HG03521 (cell line): ENCODE measurements around the gene HAO2.
"Not testable (repeated sequence)": the region's sequence is repeated elsewhere in the genome, so short reads cannot be mapped to it uniquely, and the experiment has no call there.

Source experiments
- ATAC-seq: cut with Tn5 transposase; IDR thresholded peaks from one replicate; pipeline ENCODE4 v1.9.1; 2021; ENCODE audit warnings: mild to moderate bottlenecking, moderate library complexity; ENCODE audit not compliant: unreplicated experiment

HAO2 gene

GRCh38 chr1:119368554-119368953 lies at the start of gene HAO2:
Gene HAO2 (plus strand): TSS chr1:119368785. CDS start chr1:119381086, 12,301 bp downstream.
- ATAC-seq, result no peak

DNA sequence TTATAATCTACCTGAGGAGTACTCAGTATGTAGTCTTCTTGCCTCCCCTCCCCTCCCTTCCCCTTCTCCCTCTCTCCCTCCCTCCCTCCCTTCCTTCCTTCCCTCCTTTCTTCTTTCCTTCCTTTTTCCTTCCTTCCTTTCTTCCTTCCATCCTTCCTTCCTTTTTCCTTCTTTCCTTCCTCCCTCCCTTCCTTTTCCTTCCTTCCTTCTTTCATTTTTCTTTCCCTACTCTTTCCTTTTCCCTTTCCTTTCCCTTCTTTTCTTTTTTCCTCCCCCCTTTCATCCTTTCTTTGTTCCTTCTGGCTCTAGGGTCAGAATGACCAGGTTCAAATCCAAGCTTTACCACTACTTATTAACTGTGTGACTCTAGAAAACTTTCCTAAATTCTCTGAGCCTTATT lies 48.5 kb upstream of the HAO2 start:
- no peak for ATAC-seq

- ATAC-seq, result no peak
These were observed 46.7 kb upstream of the HAO2 start for GRCh38 chr1:119321666-119322419.

DNA sequence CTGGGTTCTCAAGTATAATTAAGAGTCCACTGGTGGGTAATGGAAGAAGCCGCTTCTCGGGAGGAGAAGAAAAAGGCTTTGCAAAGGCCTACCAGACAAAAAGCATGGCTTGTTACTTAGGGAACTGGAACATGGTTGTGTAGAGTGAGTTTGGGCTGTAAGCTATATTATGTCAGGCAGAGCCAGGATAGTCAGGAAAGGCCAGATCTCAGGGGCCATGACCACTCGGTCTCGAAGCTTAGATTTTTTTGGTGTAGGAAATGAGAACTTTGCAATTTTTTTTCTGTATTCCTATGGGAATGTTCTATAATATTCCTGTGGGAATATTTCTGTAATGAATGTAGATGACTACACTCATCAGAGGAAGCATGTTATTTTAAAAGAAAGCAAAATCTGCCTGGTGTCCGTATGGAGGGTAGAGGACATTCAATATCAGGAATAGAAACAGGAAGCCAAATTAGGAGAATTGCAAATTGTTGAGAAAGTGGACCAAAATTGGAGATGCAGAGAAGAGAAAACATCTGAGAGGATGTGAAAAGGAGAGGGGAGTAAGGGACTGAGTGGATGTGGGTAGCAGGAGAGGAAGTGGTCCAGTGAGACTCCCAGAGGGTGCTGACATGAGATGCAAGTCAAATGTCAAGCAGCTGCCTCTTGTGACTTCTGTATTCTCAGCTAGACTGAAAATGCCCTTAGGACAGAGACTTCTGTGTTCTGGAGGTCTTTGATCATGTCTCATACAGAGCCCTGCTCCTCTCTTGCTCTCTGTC lies 45.2 kb upstream of the HAO2 start:
- peak; percentile 88 for ATAC-seq

DNA sequence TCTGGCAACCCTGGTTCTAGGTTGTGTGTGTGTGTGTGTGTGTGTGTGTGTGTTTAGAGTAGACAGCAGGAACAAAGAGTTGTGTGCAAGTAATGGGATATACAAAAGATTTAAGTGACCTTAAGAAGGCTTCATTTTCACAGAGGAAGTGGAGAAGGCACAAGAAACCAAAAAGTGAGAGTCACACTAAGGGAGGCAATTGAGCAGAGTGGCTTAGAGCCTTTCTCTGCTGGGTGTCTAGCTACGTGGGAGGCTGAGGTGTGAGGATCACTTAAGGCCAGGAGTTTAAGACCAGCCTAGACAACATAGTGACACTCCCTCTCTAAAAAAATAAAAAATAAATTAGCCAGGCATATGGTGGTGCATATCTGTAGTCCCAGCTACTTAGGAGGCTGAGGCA lies 44.4 kb upstream of the HAO2 start:
- no peak for ATAC-seq

- no peak for ATAC-seq
These were observed 42.3 kb upstream of the HAO2 start for GRCh38 chr1:119326251-119326650.

DNA sequence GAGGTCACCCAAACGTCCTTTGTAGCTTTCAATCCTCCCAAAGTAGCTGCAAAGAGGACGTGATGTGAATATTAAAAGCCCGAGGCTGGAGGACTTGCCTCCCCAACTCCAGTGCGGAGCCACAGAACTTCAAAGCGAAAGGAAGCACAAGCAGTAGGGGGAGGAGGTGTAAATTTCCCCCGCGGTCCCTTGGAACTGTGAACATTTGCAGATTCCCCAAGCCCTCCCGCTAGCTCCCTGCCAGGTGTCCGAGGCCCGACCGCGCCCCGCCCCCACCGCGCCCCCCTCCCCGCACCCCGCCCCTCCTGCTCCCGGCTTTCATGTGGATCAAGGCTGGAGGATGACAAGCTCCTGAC lies 41.5 kb upstream of the HAO2 start:
- ATAC-seq, result no peak

DNA sequence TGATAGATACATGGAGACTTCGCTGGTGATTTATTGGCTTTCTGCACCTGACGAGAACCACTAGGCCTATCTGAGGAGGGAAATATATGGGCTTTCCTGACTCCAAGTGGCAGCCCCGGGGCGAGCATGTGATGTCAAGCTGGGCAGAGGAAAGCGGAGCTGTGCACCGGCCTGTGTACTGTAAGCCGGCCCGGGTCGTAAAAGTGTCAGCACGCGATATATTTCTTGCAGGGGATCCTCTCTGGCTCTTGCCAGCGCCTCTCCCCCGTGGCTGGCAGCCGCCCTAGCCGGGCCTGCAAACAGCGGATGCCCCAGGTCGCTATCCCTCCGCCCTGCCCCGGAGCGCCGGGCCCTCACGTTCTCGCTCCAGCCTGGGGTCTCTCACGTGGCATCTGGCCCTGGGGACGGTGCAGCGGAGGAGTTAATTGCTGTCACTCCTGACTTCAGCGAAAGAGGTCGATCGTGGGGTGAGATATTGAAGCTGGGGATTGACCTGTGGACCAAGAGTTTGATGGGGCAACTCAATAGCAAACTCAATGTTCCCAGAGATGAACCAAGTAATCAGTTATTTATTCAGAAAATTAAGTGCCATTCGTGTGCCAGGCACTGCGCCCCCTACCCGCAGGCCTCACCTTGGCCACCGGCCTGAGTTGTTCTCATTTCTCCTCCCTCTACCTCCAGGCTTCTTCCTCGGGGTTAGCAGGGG lies 41.0 kb upstream of the HAO2 start:
- no peak for ATAC-seq

DNA sequence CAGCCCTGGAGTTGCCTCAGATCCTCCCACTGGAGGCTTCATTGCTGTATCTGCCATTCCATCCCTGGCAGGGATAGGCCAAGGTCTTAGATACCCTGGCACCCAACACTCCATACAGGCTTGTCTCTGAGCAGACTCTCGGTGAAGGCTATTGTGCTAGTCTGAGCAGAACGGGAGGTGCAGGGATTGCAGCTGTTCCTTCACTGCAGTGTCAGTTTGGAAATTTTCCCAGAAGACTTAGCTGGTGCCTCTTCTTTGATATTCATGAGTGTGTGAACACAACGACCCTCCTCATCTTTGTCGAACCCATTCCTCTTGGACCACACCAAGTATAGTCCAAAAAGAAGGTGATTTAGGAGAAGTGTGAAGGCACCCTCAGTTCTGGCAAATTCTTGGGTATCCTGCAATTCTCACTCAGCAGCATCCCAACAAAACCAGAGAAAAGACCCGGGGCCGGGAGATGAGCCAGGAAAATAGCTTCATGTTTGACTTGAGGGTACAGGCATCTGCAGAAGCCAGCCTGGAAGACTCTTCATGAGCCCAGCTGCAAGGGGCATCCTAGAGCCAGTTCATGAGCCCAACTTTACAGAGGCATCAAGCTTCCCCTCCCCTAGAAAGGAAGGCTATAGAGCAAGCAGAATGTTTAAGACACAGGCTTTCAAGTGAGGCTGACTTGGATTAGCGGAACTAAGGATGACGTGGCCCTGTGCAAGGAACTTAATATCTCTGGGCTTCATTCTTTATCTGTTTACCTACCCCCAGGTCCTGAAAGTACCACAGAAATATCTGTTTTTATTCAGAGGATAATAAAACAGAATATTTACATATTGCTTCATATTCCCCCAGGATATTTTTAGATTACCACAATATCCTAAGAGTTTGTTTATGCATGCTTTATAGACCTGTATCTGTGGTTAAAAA lies 38.8 kb upstream of the HAO2 start:
- no peak for ATAC-seq

DNA sequence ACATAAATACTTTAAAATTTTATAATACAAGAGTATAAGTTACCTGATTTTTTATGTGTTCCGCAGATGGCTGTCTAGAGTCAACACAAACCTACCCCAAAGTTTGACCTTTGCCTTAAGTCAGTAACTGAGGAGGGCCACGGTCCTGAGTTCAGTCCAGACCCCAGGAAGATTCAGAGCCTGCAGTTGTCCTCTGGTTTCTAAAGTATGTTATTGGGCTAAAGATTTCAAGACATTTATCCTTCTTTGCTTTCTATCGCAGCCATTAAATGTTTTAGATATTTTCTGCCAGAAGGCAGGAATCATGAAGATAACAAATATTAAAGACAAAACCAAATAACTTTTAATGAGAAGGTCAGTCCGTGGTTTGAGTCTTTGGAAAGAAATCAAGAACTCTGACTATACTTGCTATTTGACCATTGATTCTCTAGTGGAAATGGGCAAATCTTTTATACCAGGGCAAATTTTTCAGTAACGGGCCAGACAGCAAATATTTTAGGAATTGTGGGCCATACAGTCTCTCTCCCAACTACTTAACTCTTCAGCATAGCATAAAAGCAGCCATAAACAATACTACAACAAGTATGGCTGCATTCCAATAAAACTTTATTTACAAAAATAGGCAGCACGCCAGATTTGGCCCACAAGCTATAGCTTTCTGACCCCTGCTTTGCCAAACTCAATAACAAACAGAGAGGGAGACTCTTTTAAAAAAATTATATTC lies 38.0 kb upstream of the HAO2 start:
- no peak for ATAC-seq

DNA sequence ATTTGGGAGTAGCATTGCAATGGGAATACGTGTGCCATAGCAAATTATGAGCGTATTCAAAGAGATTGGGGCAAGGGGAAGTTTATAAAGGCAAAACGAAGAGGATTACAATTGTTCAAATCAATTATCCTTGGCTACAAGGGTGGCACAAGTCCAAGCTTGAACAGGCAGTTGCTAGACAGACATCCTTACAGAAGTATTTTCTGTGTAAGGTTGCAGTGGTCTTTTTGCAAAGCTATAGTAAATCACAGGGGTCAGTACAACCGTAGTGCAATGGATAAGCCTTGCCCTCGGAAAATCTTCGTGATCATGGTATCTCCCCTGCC lies 37.4 kb upstream of the HAO2 start:
- no peak for ATAC-seq

- ATAC-seq, result no peak
These were observed 36.7 kb upstream of the HAO2 start for GRCh38 chr1:119331915-119332314.

GRCh38 chr1:119332622-119333021 lies 36.0 kb upstream of the HAO2 start:
- ATAC-seq, result no peak

- no peak for ATAC-seq
These were observed 35.3 kb upstream of the HAO2 start for GRCh38 chr1:119333163-119333896.

DNA sequence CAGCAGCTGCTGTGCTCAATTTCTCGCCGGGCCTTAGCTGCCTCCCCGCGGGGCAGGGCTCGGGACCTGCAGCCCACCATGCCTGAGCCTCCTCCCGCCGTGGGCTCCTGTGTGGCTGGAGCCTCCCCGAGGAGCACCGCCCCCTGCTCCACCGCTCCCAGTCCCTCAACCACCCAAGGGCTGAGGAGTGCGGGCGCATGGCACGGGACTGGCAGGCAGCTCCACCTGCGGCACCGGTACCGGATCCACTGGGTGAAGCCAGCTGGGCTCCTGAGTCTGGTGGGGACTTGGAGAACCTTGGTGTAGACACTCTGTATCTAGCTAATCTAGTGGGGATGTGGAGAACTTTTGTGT lies 34.7 kb upstream of the HAO2 start:
- ATAC-seq, result not testable (repeated sequence)

DNA sequence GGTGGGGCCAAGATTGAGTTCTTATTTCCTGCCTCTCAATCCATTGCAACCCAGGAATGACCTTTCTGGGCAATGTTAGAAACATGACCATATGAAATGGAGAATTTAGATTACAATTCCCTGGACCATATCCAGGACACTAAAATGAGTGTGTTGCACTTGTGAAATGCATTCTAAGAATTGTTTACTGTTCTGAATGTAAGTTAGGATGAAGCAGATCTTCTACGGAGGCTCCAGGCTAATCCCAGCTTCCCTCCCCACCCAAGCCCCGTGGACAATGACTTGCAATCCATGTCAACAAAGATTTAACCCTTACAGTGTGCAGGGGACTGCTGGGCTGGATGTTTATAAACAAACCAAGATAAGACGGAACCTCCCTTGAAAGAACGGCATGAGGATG lies 31.7 kb upstream of the HAO2 start:
- no peak for ATAC-seq

- ATAC-seq, result no peak
These were observed 30.6 kb upstream of the HAO2 start for GRCh38 chr1:119338004-119338403.

- no peak for ATAC-seq
These were observed 29.8 kb upstream of the HAO2 start for GRCh38 chr1:119338757-119339156.

GRCh38 chr1:119340861-119341261 lies 27.7 kb upstream of the HAO2 start:
- no peak for ATAC-seq
